Psoas muscle (tissue), 8 donors: ENCODE data around the gene CCL20. TPM values are rescaled to one million over a fixed set of nuclear protein-coding genes. Genes with fewer than 3 reads are reported as not detected.

Source experiments
- ATAC-seq, 4 donors: fragments of 200-7000 bp; cut with Tn5 transposase; one replicate each; pipeline ENCODE4 v1.9.1; 2020; ENCODE audit warnings: moderate library complexity in 3 of 4, mild to moderate bottlenecking in 2 of 4
- DNase-seq, 2 donors: peaks; one replicate each; pipeline ENCODE4 v3.0.0-alpha.2; 2020
- H3K27ac ChIP-seq: fragments of 200-600 bp; one replicate; pipeline ENCODE4 v1.8.0; 2022
- H3K27me3 ChIP-seq, 3 donors: fragments of 200-600 bp in 1 of 3; one replicate each; pipeline versions ENCODE4 v1.6.1 to v1.8.0; 2013 to 2022; ENCODE audit warnings: low read length in 2 of 3, mild to moderate bottlenecking in 2 of 3, moderate library complexity in 1 of 3; ENCODE audit not compliant: insufficient read depth in 3 of 3
- H3K36me3 ChIP-seq, 2 donors: fragments of 200-600 bp in 1 of 2; one replicate each; pipeline versions ENCODE4 v1.6.1 to v1.8.0; 2013 to 2022; ENCODE audit warnings: low read depth in 1 of 2, mild to moderate bottlenecking in 1 of 2, moderate library complexity in 1 of 2; ENCODE audit not compliant: insufficient read depth in 1 of 2
- H3K4me1 ChIP-seq: fragments of 200-600 bp; one replicate; pipeline ENCODE4 v1.8.0; 2022
- H3K4me3 ChIP-seq: fragments of 200-600 bp; one replicate; pipeline ENCODE4 v1.8.0; 2022; ENCODE audit warnings: mild to moderate bottlenecking
- H3K9me3 ChIP-seq: fragments of 200-600 bp; one replicate; pipeline ENCODE4 v1.8.0; 2022
- CTCF ChIP-seq: fragments of 200-600 bp; IDR thresholded peaks from one replicate; pipeline ENCODE4 v1.8.0; 2022; ENCODE audit warnings: antibody characterized with exemption
- WGBS, 3 donors: extraction: QIAGEN DNeasy Blood & Tissue Kit; methylation state at CpG; one replicate each; pipeline versions ENCODE4 v1.1.6 to v1.1.7; 2013; 5-methylcytosine and 5-hydroxymethylcytosine counted together
- intact Hi-C, 2 donors: fragments of 100-400 bp; cut with DNase I; formaldehyde crosslinking; loops; one replicate each; pipeline versions ENCODE4 v1.11.0 to v1.14.2; 2022
- polyA plus RNA-seq, 3 donors: library from polyadenylated mRNA; stranded (reverse); fragments of 200-250 nt; gene quantifications; one replicate each; pipeline ENCODE4 v1.2.3, GENCODE V29; 2013
- total RNA-seq, 4 donors: library from RNA; stranded (reverse); fragmentation: NEBNext Ultra II Directional in 2 of 4; extraction: Animal tissue kit (Norgen Biotek cat#: 25700) in 2 of 4; gene quantifications; one replicate each; pipeline versions ENCODE4 v1.2.1 to v1.2.4, GENCODE V29; 2021 to 2023
- donor health status: healthy with polysubstance abuse.
- donor health status: DM: no; HTN: no; CAD: no; lungs with moderate emphysema.
- donor health status: Bipolar disorder and iron deficiency.
- donor health status: healthy.
- donor health status: DM: yes; HTN: yes; CAD: no.
- donor health status: DM: no; HTN: no; CAD: no.
- donor health status: DM: no; HTN: no; CAD: no.
- donor health status: DM: yes; HTN: yes; CAD: no.

Gene CCL20
- total and polyA plus RNA-seq, 7 donors = 0.18 to 0.92 (median 0.48) TPM; not detected in 3

- no peaks in the 10 kb centered on the region for H3K36me3 ChIP-seq
- DNase-seq (no peak), ATAC-seq (no peak)
- WGBS, 3 donors = 71 to 84% (median 76%) methylated on average over 15 of the region's 15 CpGs
- no peaks in the 10 kb centered on the region for H3K9me3 ChIP-seq
- no peaks in the 10 kb centered on the region for H3K4me1 ChIP-seq
- H3K27me3 ChIP-seq = no peaks in the 10 kb centered on the region
- intact Hi-C loops = no loop called here
- H3K4me3 ChIP-seq = no peak overlapping the region
- no peak for TF ChIP-seq CTCF
- no peak overlapping the region for H3K27ac ChIP-seq
Measured at GRCh38 chr2:227805578-227805977, 8.1 kb upstream of the CCL20 start.

GRCh38 chr2:227808936-227809335 lies 4.7 kb upstream of the CCL20 start:
- Histone ChIP-seq H3K4me1 (no peaks in the 10 kb centered on the region), H3K27ac (no peak overlapping the region), H3K4me3 (no peak overlapping the region), H3K36me3 (no peaks in the 10 kb centered on the region), H3K27me3 (no peaks in the 10 kb centered on the region), H3K9me3 (no peaks in the 10 kb centered on the region)
- ATAC-seq (no peak), DNase-seq (no peak)
- WGBS, 3 donors = 91 to 100% (median 97%) methylated on average over 1 of the region's 1 CpG
- TF ChIP-seq CTCF = no peak
- intact Hi-C loops = no loop called here

GRCh38 chr2:227812001-227812400 lies 1.6 kb upstream of the CCL20 start:
- TF ChIP-seq CTCF = no peak
- Histone ChIP-seq H3K4me1 (no peaks in the 10 kb centered on the region), H3K27ac (no peak overlapping the region), H3K36me3 (no peaks in the 10 kb centered on the region), H3K9me3 (no peaks in the 10 kb centered on the region), H3K27me3 (no peaks in the 10 kb centered on the region), H3K4me3 (no peak overlapping the region)
- 84 to 90% (median 86%) methylated on average over 4 of the region's 4 CpGs for WGBS, 3 donors
- intact Hi-C loops = no loop called here
- no peak for ATAC-seq
- DNase-seq = no peak

- DNase-seq (no peak), ATAC-seq (no peak)
- Histone ChIP-seq H3K27ac (no peak overlapping the region), H3K9me3 (no peaks in the 10 kb centered on the region), H3K4me3 (no peak overlapping the region), H3K4me1 (no peaks in the 10 kb centered on the region), H3K27me3 (no peaks in the 10 kb centered on the region), H3K36me3 (no peaks in the 10 kb centered on the region)
- intact Hi-C loops = no loop called here
- WGBS, 3 donors = 79 to 90% (median 86%) methylated on average over 2 of the region's 2 CpGs
- TF ChIP-seq CTCF = no peak
Measured at GRCh38 chr2:227813229-227813561, 447 bp upstream of the CCL20 start.

GRCh38 chr2:227815066-227815465 lies 1.4 kb downstream of the CCL20 start:
- Histone ChIP-seq H3K4me3 (no peak overlapping the region), H3K27ac (no peak overlapping the region), H3K9me3 (no peaks in the 10 kb centered on the region), H3K4me1 (no peaks in the 10 kb centered on the region), H3K27me3 (no peaks in the 10 kb centered on the region), H3K36me3 (no peaks in the 10 kb centered on the region)
- 69 to 70% (median 69%) methylated on average over 3 of the region's 3 CpGs for WGBS, 3 donors
- intact Hi-C loops = no loop called here
- TF ChIP-seq CTCF = no peak
- DNase-seq (no peak), ATAC-seq (no peak)
